Mammary epithelial cell (primary cell): ENCODE data around the gene ICAM4.

Source experiments
- CTCF ChIP-seq, 2 donors: IDR thresholded peaks in 1 of 2; conservative IDR thresholded peaks in 1 of 2; 2 replicates each; pipeline ENCODE4 v1.5.1; 2011 to 2012; ENCODE audit warnings: inconsistent platforms in 2 of 2, low read length in 2 of 2, mild to moderate bottlenecking in 2 of 2, control low read depth in 1 of 2, low read depth in 1 of 2; ENCODE audit not compliant: insufficient read depth in 1 of 2; ENCODE audit errors: extremely low read depth in 1 of 2
- EZH2 ChIP-seq: IDR thresholded peaks from 2 replicates; pipeline ENCODE4 v1.6.1; 2012; ENCODE audit warnings: low read length, inconsistent platforms, borderline replicate concordance

GRCh38 chr19:10269333-10270179 lies 17.2 kb upstream of the ICAM4 start:
- peak; percentile 80 to 96 for TF ChIP-seq CTCF (conservative IDR thresholded peaks at IDR 0.05 in 1 of 2, IDR thresholded peaks at IDR 0.05 in 1 of 2; ENCODE audit: extremely low read depth in 1 of 2, insufficient read depth in 1 of 2, low read depth in 1 of 2, low read length in 2 of 2)
- no peak for TF ChIP-seq EZH2
